ENCODE data around the gene KLHL10.
A peak's percentile ranks its signal among the peaks of the same experiment; 100 is the strongest.
"Not testable (repeated sequence)": the region's sequence is repeated elsewhere in the genome, so short reads cannot be mapped to it uniquely, and the experiment has no call there.

The KLHL10 gene

DNA sequence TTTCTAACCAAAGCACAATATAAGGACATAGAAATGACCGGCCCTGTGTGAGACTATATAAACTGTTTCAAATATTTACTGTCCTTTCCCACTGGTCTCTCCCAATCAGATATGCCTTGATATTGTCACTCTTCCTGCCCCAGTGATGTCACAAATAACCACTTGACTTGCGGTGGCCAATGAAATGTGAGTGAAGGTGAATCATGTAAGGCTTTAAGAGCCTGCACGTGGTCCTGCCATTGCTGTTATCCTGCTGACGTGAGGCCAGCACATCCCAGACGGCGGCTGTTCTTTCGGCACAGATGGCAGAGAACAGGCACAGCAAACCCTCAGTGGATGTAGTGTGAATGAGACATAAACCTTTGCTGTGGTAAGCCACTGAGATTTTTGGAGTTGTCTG is 33.0 kb downstream of the KLHL10 start:
- no peak for DNase-seq
- no peak overlapping the region for H3K27ac ChIP-seq
- TF ChIP-seq, protein P1, sequence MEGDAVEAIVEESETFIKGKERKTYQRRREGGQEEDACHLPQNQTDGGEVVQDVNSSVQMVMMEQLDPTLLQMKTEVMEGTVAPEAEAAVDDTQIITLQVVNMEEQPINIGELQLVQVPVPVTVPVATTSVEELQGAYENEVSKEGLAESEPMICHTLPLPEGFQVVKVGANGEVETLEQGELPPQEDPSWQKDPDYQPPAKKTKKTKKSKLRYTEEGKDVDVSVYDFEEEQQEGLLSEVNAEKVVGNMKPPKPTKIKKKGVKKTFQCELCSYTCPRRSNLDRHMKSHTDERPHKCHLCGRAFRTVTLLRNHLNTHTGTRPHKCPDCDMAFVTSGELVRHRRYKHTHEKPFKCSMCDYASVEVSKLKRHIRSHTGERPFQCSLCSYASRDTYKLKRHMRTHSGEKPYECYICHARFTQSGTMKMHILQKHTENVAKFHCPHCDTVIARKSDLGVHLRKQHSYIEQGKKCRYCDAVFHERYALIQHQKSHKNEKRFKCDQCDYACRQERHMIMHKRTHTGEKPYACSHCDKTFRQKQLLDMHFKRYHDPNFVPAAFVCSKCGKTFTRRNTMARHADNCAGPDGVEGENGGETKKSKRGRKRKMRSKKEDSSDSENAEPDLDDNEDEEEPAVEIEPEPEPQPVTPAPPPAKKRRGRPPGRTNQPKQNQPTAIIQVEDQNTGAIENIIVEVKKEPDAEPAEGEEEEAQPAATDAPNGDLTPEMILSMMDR (IDR thresholded peaks at IDR 0.05; ENCODE audit: low read depth, low read length): no peak

DNA sequence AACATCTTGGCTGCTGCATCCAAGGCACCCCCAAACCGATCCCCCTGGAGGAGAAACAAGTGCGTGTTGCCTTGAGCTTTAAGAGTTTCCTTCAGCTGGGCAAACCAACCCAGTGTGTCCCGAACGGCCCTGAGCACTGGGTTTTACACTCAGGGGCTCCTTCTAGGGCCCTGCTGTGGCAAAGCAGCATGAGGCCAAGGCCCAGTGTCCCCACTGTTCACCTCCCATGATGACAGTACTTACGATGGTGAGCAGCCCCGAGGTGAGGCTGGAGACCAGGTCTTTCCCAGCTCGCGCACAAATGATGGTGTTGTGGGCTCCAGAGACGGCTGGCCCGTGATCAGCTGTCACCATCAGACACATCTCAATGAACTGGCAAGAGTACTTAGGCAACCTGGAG is 34.2 kb downstream of the KLHL10 start:
- no peaks in the 10 kb centered on the region for H3K27me3 ChIP-seq (ENCODE audit: insufficient read depth, low read depth, severe bottlenecking)
- H3K27ac ChIP-seq: no peak overlapping the region
- peaks cover 94% of the 10 kb centered on the region for H3K36me3 ChIP-seq
- no peak overlapping the region for H3K4me3 ChIP-seq (ENCODE audit: low read depth, low read length)
- TF ChIP-seq, protein P1 (IDR thresholded peaks at IDR 0.05; ENCODE audit: low read depth, low read length): no peak
- H3K9me3 ChIP-seq (ENCODE audit: severe bottlenecking): no peaks in the 10 kb centered on the region
- DNase-seq: no peak

More for the DNA sequence above, 33.0 kb downstream of the KLHL10 start:
- Histone ChIP-seq H3K27me3 (ENCODE audit: insufficient read depth, low read depth, severe bottlenecking) (no peaks in the 10 kb centered on the region), H3K9me3 (ENCODE audit: severe bottlenecking) (no peaks in the 10 kb centered on the region), H3K4me3 (ENCODE audit: low read depth, low read length) (no peak overlapping the region), H3K36me3 (peaks cover 93% of the 10 kb centered on the region)

DNA sequence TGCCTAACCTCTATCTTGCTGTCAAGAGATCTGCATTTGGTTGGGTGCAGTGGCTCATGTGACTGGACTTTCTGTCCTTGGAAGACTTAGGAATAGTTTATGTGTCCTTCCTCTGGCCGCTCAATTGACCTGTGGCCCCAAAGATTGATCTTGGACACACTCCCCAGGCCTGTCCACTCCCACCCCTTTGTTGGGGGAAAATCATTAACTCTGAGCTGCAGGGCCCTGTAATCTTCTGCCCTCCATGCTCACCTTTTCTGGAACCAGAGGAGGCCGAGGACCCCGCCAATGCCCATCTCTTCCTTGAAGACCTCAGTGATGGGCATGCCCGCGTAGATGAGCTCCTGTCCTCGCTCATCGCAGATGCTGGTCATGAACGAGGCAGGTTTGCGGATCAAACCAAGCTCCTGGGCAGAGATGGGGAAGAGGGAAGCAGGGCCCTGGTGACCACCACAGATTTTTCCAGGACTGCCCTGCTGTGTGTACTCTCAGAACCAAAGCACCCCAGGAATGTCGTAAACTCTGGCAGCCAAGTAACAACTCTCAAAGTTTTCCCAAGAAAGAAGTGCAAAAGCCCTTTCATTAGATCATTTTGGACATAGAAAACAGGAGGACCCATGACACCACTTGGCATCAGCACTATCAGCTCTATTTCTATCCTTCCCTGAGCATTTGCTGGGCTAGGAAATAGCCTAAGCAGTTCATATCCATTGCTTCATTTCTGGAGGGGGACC is 36.1 kb downstream of the KLHL10 start:
- Histone ChIP-seq H3K4me3 (ENCODE audit: low read depth, low read length) (no peak overlapping the region), H3K9me3 (ENCODE audit: severe bottlenecking) (no peaks in the 10 kb centered on the region), H3K27ac (no peak overlapping the region), H3K27me3 (ENCODE audit: insufficient read depth, low read depth, severe bottlenecking) (no peaks in the 10 kb centered on the region), H3K36me3 (peaks cover 97% of the 10 kb centered on the region)
- no peak for DNase-seq
- TF ChIP-seq, protein P1 (IDR thresholded peaks at IDR 0.05; ENCODE audit: low read depth, low read length): no peak

DNA sequence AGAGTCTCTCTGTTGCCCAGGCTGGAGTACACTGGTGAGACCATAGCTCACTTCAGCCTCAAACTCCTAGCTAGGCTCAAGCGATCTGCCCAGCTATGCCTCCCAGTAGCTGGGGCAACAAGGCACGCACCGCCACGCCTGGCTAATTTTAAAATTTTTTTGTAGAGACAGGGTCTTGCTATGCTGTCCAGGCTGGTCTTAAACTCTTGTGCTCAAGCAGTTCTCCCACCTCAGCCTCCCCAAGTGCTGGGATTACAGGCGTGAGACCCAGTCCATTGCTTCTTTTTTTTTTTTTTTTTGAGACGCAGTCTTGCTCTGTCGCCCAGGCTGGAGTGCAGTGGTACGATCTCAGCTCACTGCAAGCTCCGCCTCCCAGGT is 36.7 kb downstream of the KLHL10 start:
- not testable (repeated sequence) for H3K27me3 ChIP-seq (ENCODE audit: insufficient read depth, low read depth, severe bottlenecking); H3K9me3 ChIP-seq (ENCODE audit: severe bottlenecking); DNase-seq; H3K4me3 ChIP-seq (ENCODE audit: low read depth, low read length); H3K27ac ChIP-seq
- peaks cover 97% of the 10 kb centered on the region for H3K36me3 ChIP-seq

DNA sequence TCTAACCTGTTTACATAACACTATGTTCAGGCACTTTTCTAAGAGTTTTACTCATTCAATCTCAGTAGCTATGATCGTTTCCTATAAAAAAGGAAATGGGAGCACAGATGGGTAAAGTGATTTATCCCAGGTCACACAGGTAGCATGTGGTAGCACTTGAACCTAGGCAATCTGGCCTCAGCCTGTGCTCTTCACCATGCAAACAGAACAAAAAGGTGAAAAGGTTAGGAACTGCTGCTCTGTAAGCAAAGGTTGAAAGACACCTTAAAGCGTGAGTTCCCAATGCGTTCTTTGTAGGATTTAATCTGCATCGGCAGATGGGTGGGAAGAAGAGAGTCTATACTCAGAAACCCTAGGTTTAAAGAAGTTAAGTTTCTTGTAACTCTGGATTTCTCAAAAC is 42.5 kb downstream of the KLHL10 start:
- TF ChIP-seq, protein P1 (IDR thresholded peaks at IDR 0.05; ENCODE audit: low read depth, low read length): no peak
- Histone ChIP-seq H3K9me3 (ENCODE audit: severe bottlenecking) (no peaks in the 10 kb centered on the region), H3K27me3 (ENCODE audit: insufficient read depth, low read depth, severe bottlenecking) (no peaks in the 10 kb centered on the region), H3K27ac (peak overlapping the region; percentile 92), H3K36me3 (peaks cover 92% of the 10 kb centered on the region), H3K4me3 (ENCODE audit: low read depth, low read length) (no peak overlapping the region)
- no peak for DNase-seq

DNA sequence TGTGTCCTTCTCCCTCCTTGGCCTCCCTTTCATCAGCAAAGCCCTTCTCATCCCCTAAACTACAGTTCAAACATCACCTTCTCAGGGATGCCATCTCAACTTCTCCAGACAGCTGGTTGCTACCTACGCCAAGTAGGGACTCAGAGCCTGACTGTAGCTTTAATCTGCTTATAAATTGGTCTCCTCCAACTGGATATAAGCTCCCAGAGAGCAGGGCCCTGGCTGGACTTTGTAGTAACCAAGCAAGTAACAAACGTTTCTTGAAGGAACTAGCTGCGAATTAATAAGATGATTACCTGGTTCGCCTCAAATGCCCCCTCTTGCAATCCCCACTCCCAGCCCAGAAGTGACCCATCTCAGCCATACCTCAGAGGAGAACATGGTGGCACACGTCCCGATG is 45.1 kb downstream of the KLHL10 start:
- TF ChIP-seq, protein P1 (IDR thresholded peaks at IDR 0.05; ENCODE audit: low read depth, low read length): no peak
- H3K27ac ChIP-seq: peak overlapping the region; percentile 92
- no peaks in the 10 kb centered on the region for H3K27me3 ChIP-seq (ENCODE audit: insufficient read depth, low read depth, severe bottlenecking)
- H3K36me3 ChIP-seq: peaks cover 95% of the 10 kb centered on the region
- no peak overlapping the region for H3K4me3 ChIP-seq (ENCODE audit: low read depth, low read length)
- DNase-seq: peak; percentile 96
- no peaks in the 10 kb centered on the region for H3K9me3 ChIP-seq (ENCODE audit: severe bottlenecking)
